Retina (tissue), 1 donor: ENCODE data around the gene RBBP8.

Source experiments
- DNase-seq: peaks from one replicate; pipeline ENCODE4 v3.0.0-alpha.2; 2016

Gene RBBP8

DNA sequence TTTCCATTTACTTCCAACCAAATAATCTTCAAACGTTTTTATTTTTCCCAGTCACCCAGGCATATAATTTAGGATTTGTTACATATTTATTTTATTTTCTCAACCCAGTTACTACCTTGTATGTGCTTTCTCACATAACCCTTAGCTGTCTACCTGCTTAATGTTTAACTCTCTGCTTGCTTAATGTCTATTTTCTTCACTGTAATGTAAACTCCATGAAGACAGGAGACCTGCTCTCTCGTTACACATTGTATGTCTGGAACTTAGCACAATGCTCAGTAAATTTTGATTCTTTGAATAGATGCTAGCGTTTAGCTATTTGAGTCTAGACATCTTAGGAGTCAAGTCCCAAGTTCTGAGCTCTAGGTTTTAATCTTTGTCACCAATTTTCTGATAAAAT lies 70.2 kb downstream of the RBBP8 start:
- DNase-seq, result no peak

GRCh38 chr18:23012249-23012648 lies 79.1 kb downstream of the RBBP8 start:
- DNase-seq, result no peak

DNA sequence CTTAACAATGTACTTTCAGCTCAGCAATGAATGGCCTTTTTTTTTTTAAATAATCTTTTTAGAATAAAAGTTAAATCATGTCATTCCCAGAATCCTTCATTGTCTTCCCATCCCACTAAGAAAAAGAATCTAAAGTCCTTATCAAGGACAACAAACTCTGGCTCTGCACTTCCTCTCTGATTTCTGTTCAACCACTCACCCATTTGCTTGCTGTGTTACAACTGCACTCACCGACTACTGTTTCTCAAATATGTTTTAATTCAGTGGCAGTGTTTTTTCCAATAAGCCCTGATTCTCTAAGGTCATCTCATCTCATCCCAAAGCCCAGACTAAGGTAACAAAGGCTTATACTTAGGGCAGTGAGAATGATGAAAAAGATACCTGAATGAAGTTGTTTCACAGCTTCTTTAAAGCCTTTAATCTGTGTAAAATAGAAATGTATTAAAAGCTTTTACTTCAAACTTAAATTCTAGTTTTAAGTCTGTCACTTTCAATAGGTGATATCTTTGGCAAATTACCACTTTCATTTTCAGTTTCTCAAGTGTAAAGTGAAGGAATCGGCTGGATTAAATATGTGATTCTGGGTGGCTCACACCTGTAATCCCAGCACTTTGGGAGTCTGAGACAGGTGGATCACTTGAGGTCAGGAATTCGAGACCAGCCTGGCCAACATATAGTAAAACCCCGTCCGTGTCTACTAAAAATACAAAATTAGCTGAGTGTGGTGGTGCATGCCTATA lies 87.6 kb downstream of the RBBP8 start:
- DNase-seq, result no peak

GRCh38 chr18:23021623-23022022 lies 88.5 kb downstream of the RBBP8 start:
- DNase-seq, result no peak

DNA sequence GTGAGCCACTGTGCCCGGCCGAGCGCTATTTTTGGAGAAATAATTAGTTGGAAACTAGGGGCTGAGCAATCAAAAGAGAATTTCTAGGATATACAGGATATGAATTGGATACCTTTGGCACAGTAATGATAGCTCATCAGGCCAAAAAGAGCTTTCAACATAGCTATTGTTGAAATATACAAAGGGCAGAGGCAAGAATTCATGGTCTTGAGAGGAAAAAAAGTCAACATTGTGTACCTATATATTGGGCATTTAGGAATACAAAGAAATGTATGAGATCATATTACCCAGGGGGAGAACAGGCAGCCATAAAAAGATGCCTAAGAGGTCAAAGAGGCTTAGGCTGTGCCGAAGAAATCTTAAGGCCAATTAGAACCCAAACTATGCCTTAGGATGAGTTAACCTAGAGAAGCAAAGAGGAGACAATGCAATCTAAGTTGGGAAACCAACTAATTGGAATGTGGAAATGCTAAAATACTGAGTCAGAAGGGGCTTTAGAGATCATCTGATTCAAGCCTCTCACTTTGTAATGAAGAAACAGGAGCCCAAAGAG lies 99.0 kb downstream of the RBBP8 start:
- no peak for DNase-seq

DNA sequence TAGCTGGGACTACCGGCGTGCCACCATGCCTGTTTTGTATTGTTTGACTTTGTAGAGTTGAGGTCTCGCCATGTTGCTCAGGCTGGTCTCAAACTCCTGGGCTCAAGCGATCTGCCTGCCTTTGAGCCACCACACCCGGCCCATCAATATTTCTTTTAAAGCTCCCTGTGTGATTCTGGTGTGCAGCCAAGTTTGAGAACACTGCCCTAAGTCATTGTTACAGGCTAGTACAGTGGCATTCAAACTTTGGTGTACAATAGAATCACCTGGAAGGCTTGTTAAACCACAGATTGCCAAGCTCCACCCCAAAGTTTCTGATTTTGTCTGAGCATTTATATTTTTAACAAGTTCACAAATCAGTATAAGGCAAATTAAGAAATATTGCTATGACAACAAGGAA lies 99.9 kb downstream of the RBBP8 start:
- DNase-seq, result no peak

DNA sequence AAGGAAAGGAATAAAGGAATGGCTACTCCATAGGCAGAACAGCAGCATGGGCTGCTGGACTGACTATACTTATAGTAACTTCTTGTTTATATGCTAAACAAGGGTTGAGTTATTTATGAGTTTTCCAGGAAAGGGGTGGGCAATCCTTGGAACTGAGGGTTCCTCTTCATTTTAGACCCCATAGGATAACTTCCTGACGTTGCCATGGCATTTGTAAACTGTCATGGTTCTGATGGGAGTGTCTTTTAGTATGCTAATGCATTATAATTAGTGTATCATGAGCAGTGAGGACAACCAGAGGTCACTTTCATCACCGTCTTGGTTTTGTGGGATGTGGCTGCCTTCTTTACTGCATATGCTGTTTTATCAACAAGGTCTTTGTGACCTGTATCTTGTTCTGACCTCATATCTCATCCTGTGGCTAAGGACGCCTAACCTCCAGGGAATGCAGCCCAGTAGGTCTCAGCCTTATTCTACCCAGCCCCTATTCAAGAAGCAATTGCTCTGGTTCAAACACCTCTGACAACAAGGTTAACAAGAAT lies 103.6 kb downstream of the RBBP8 start:
- DNase-seq, result no peak

DNA sequence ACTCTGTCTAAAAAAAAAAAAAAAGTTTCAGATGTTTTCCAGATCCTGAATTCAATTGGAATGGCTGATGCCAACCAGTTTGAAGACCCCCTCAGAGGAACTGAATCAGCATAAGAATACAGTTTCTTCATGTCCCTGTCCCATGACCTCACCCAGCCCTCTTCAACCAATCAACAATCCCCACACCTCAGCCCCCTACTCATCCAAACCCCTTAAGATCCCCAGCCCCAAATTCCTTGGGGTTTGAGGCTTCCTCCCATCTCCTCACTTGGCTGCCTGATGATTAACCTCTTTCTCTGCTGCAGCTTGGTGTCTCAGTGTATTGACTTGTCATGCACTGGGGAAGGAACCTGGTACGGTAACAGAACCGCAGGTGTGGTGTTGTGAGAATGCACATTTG lies 104.5 kb downstream of the RBBP8 start:
- DNase-seq, result no peak

DNA sequence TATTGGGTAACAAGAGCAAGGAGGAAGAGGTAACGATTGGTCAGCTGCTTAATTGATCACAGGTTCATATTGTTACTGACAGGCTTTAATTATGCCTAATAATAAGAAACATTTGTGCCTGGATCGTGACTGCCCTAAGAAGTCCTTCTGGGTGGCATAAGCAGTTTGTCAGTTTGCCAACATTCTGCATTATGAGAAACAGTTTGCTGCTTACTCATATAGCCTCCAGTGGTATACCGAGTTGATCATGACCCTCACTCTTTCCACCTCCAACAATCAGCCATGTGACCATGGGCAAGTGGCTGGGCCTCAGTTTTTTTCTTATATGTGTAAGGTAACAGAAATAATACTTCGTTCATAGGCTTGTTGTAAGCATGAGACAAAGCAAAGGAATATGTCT lies 105.6 kb downstream of the RBBP8 start:
- DNase-seq, result no peak

GRCh38 chr18:23042133-23042532 lies 109.0 kb downstream of the RBBP8 start:
- no peak for DNase-seq

DNA sequence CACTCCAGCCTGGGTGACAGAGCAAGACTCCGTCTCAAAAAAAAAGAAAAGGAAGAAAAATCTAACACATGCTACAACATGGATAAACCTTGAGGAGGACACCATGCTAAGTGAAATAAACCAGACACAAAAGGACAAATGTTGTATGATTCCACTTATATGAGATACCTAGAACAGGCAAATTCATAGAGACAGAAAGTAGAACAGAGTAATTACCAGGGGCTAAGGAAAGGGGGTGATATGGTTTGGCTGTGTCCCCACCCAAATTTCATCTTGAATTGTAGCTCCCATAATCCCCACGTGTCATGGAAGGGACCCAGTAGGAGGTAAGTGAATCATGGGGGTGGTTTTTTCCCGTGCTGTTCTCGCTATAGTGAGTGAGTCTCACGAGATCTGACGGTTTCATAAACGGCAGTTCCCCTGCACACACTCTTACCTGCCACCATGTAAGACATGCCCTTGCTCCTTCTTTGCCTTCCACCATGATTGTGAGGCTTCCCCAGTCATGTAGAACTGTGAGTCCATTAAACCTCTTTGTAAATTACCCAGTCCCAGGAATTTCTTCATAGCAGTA lies 110.8 kb downstream of the RBBP8 start:
- DNase-seq, result no peak

GRCh38 chr18:23049698-23050373 lies 116.7 kb downstream of the RBBP8 start:
- DNase-seq, result no peak

DNA sequence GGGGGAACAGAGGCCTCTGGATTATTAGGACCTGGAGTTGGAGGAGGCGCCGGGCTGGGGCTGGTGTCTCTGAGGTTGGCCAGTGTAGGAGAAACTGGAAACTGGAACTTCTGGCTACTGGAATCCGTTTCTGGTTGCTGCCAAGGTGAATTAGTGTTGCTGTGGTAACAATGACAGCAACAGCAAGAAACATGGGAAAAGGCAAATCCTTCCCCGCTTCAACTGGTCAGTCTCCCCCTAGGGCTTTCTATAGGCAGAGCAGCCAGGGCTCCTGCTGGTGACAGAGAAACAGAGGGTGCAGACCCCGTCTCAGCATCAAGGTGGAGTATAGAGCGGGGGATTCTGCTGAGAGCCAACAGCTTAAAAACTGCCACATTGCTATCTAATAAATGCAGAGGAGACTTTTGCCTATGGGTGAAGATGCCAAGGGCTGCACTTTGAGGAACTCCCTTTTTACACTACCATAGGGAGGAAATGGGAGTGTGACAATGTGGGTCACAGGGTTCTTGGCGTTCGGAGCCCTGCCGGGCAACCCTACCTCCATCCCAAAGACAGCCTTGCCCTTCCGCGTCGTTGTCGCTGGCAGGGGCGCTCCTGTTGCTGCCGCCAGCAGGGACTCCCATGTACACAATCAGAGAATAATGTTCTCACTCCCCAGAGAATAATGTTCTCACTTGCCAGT lies 120.8 kb downstream of the RBBP8 start:
- DNase-seq, result peak; percentile 59

GRCh38 chr18:23054553-23054952 lies 121.4 kb downstream of the RBBP8 start:
- no peak for DNase-seq

- DNase-seq, result no peak
These were observed 123.2 kb downstream of the RBBP8 start for GRCh38 chr18:23056315-23056714.

- DNase-seq, result no peak
These were observed 124.0 kb downstream of the RBBP8 start for GRCh38 chr18:23057096-23057495.

DNA sequence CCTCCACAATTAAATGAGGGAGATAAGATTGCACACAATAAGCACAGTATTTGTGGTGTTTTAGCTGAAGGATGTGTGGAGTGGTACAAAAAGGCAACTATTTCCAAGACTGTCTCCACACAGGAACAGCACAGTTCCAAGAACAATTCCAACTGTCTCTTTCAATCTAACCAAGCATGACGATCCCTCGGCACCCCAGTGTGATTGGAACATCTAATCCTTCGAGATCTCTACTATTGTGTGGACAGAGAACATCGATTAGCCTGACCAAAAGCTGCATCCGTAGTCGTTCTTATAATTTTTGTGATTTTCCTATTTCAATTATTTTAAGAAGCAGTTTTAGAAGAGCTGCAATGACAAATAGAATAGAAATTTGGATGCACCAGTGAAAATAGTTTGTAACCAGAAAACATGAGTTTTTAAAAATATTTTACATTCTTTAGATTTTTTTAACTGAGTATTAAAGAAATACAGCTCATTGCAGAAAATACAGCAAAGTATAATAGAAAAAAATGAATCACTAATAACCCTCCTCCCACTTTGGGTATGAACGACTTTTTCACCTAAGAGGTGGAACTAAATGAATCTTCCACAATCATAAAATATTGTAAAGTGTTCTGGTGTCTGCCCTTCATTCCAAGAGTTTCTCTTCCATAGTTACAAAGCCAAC lies 125.8 kb downstream of the RBBP8 start:
- DNase-seq, result peak; percentile 13

- DNase-seq, result no peak
These were observed 126.7 kb downstream of the RBBP8 start for GRCh38 chr18:23059541-23060465.

DNA sequence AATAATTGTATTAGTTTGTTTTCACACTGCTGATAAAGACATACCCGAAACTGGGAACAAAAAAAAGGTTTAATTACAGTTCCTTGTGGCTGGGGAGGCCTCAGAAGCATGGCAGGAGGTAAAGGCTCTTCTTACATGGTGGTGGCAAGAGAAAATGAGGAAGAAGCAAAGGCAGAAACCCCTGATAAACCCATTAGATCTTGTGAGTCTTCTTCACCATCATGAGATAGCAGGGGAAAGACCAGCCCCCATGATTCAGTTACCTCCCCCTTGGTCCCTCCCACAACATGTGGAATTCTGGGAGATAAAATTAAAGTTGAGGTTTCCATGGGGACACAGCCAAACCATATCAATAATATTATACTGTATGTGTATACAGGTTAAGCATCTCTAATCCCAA lies 128.9 kb downstream of the RBBP8 start:
- DNase-seq, result no peak

GRCh38 chr18:23063502-23063901 lies 130.4 kb downstream of the RBBP8 start:
- no peak for DNase-seq

- no peak for DNase-seq
These were observed 132.2 kb downstream of the RBBP8 start for GRCh38 chr18:23065234-23065806.
